ENCODE data around the gene NOSTRIN.

Gene NOSTRIN

GRCh38 chr2:168889635-168890005 lies 87.2 kb downstream of the NOSTRIN start:
- DNase-seq (ENCODE audit: low spot score), result no peak

DNA sequence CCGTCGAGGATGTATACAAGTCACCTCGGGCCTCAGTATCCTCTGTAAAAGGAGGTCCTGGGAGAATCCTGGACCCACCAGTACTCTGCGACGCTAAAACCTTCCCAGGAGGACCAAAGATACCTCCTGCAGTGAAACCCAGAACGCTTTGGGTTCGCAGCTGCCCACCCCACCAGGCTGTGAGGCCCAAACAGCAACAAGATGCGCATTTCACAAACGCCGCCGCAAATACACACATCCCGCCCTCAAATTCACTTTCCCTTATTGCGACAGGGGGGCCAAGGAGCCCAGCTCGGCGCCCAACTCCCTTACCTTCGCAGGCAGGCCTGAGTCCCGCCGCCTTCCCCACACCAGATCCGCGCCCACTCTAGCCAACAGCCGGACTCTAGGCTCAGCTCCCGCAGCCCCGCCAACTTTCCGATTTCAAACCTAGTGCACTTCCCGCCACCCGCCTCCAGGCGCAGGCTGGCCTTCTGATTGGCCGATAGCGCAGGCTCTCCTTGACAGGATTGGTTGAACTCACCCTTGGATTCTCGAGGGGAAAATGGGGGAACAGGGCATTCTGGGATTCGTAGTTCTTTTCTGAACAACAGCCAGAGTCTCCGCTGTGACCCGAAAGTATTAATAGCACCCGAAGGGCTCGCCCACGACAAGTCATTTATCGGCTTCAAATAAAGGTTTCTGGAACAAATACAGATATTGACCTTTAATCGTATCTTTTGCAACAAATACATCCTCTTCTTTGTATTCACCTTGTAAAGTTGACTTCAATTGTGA lies 87.8 kb downstream of the NOSTRIN start, which contains the start of gene SPC25:
TSS of gene SPC25 (minus strand) at position 425 of the 777 bp plus-strand sequence. CDS start 911 bp downstream, outside the sequence.
- DNase-seq (ENCODE audit: low spot score), result peak; percentile 85

DNA sequence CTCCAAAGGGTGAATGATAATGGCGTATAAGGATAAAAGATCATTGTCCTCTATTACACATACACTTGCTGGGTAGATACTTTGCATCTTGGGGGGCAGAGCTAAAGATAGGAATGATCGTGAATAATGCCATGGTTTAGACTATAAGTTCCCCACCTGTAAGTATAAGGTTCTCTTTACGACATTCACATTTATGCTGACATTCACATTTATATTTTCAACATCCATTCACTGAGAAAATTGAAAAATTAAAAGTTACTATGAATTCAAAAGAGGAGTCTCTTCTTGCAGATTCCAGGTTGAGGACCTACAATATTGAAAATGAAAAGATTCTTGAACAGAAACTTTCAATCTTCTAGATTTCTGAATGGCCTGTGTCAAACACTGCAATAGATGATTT lies 89.9 kb downstream of the NOSTRIN start:
- no peak for DNase-seq (ENCODE audit: low spot score)

DNA sequence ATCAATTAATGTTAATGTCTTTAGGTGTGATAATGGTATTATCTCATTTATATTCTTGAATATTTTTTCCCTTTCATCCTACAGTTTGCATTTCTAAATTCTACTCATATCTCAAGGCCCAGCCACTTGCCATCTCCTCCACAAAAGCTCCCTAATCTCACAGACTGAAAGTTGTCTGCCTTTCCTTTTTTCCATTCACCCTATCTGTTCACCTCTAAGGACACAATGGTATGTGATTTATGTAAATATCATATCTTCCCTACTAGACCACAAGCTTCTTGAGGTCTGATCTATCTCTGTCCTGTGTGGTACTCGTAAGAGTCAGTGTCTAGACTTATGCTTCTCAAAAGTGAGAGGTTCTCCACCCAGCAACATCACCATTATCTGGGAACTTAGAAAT lies 91.7 kb downstream of the NOSTRIN start:
- DNase-seq (ENCODE audit: low spot score), result no peak

- no peak for DNase-seq (ENCODE audit: low spot score)
Measured at GRCh38 chr2:168894720-168895119, 92.3 kb downstream of the NOSTRIN start.

GRCh38 chr2:168895771-168896170 lies 93.3 kb downstream of the NOSTRIN start:
- DNase-seq (ENCODE audit: low spot score), result no peak

GRCh38 chr2:168896783-168897182 lies 94.3 kb downstream of the NOSTRIN start:
- no peak for DNase-seq (ENCODE audit: low spot score)

GRCh38 chr2:168897449-168897848 lies 95.0 kb downstream of the NOSTRIN start:
- no peak for DNase-seq (ENCODE audit: low spot score)

- no peak for DNase-seq (ENCODE audit: low spot score)
Measured at GRCh38 chr2:168901003-168901402, 98.6 kb downstream of the NOSTRIN start, which contains the start of gene G6PC2. Gene G6PC2 (plus strand): TSS chr2:168901291. CDS start chr2:168901332, 41 bp downstream.

- no peak for DNase-seq (ENCODE audit: low spot score)
Measured at GRCh38 chr2:168903888-168904287, 101.5 kb downstream of the NOSTRIN start.

- DNase-seq (ENCODE audit: low spot score), result no peak
Measured at GRCh38 chr2:168904358-168904757, 101.9 kb downstream of the NOSTRIN start.

GRCh38 chr2:168907940-168908662 lies 105.7 kb downstream of the NOSTRIN start:
- no peak for DNase-seq (ENCODE audit: low spot score)

DNA sequence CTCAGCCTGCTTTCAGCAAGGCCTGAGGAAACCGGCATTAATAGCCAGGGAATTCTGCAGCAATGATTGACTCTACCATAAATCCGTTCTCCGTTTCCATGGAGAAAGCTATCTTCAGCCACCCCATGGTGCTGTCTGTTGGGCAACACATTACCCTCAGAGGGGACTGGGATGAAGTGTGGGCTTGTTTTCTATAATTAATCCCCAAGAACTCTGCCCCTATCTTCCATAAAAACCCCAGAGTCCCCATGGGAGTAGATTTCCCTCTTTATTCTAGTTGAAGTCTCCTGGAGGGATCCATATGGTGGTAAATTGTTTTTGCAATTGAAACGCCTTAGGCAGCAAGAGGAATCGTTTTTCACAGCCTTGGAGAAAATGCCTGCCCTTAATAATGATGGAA lies 107.9 kb downstream of the NOSTRIN start:
- no peak for DNase-seq (ENCODE audit: low spot score)

GRCh38 chr2:168912466-168912865 lies 110.0 kb downstream of the NOSTRIN start:
- no peak for DNase-seq (ENCODE audit: low spot score)

DNA sequence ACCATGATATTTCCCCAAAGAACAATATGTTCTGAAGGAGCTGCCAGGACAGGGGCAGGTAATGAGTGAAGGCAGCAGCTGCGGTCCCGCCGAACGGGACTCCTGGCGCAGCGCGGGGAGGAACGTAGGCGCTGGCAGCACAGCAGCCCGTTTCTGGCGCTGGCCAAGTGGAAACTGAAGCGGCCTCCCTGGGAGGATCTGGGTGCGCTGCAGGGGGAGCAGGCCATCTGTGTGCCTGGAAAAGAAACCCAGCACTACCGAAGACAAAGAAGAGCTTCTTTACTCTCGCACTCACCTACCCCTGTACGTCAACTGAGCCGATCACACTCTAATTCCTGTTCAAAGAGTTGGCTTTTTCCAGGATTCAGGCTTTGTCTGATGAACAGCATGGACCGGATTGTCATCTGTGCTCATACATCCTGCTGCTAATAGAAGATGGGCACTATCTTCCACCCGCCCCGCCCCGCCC lies 110.5 kb downstream of the NOSTRIN start:
- no peak for DNase-seq (ENCODE audit: low spot score)

GRCh38 chr2:168913495-168913894 lies 111.1 kb downstream of the NOSTRIN start:
- DNase-seq (ENCODE audit: low spot score), result no peak
